HUES48 (cell line): ENCODE results near the gene RBP2.

Experiments used
- H3K27ac ChIP-seq: one replicate; pipeline ENCODE4 v1.7.0; 2013; ENCODE audit warnings: low read depth, low read length, inconsistent platforms
- H3K27me3 ChIP-seq: 2 replicates; pipeline ENCODE4 v1.6.1; 2013; ENCODE audit warnings: mild to moderate bottlenecking, low read length; ENCODE audit not compliant: control insufficient read depth, insufficient read depth
- H3K36me3 ChIP-seq: 2 replicates; pipeline ENCODE4 v1.6.1; 2013; ENCODE audit warnings: low read length; ENCODE audit not compliant: control insufficient read depth, insufficient read depth
- H3K4me1 ChIP-seq: 2 replicates; pipeline ENCODE4 v1.6.1; 2013; ENCODE audit warnings: mild to moderate bottlenecking, low read length; ENCODE audit not compliant: control insufficient read depth, insufficient read depth
- H3K4me3 ChIP-seq: 2 replicates; pipeline ENCODE4 v1.5.1; 2013; ENCODE audit warnings: mild to moderate bottlenecking, low read depth, low read length
- H3K9ac ChIP-seq: 2 replicates; pipeline ENCODE4 v1.6.1; 2013; ENCODE audit warnings: mild to moderate bottlenecking, low read depth, low read length, moderate library complexity
- H3K9me3 ChIP-seq: 2 replicates; pipeline ENCODE4 v1.6.1; 2013; ENCODE audit warnings: low read length; ENCODE audit not compliant: control insufficient read depth, insufficient read depth

The RBP2 gene

GRCh38 chr3:139441656-139442055, 34.7 kb downstream of the RBP2 start:
- Histone ChIP-seq H3K9ac (no peak overlapping the region), H3K27ac (no peak overlapping the region), H3K4me1 (no peaks in the 10 kb centered on the region), H3K27me3 (no peaks in the 10 kb centered on the region), H3K36me3 (no peaks in the 10 kb centered on the region), H3K4me3 (no peak overlapping the region), H3K9me3 (no peaks in the 10 kb centered on the region)

- Histone ChIP-seq H3K27me3 (no peaks in the 10 kb centered on the region), H3K4me3 (no peak overlapping the region), H3K27ac (no peak overlapping the region), H3K36me3 (no peaks in the 10 kb centered on the region), H3K9ac (no peak overlapping the region), H3K9me3 (no peaks in the 10 kb centered on the region), H3K4me1 (no peaks in the 10 kb centered on the region)
Observed at GRCh38 chr3:139440639-139441556, 35.4 kb downstream of the RBP2 start.

GRCh38 chr3:139439278-139439677, 37.0 kb downstream of the RBP2 start:
- Histone ChIP-seq H3K27ac (no peak overlapping the region), H3K27me3 (no peaks in the 10 kb centered on the region), H3K4me3 (no peak overlapping the region), H3K4me1 (peaks cover 5% of the 10 kb centered on the region; the same call in 1 of the 2 replicates), H3K9ac (no peak overlapping the region), H3K36me3 (no peaks in the 10 kb centered on the region), H3K9me3 (no peaks in the 10 kb centered on the region)

GRCh38 chr3:139434764-139435307, 41.5 kb downstream of the RBP2 start:
- Histone ChIP-seq H3K27ac (no peak overlapping the region), H3K9me3 (no peaks in the 10 kb centered on the region), H3K27me3 (no peaks in the 10 kb centered on the region), H3K36me3 (no peaks in the 10 kb centered on the region), H3K4me3 (no peak overlapping the region), H3K9ac (no peak overlapping the region), H3K4me1 (peaks cover 5% of the 10 kb centered on the region; the same call in 1 of the 2 replicates)

GRCh38 chr3:139434228-139434627, 42.1 kb downstream of the RBP2 start:
- no peaks in the 10 kb centered on the region for H3K36me3 ChIP-seq

GRCh38 chr3:139433089-139433488, 43.2 kb downstream of the RBP2 start:
- Histone ChIP-seq H3K4me1 (peaks cover 5% of the 10 kb centered on the region; the same call in 1 of the 2 replicates), H3K4me3 (no peak overlapping the region), H3K9me3 (no peaks in the 10 kb centered on the region), H3K36me3 (no peaks in the 10 kb centered on the region), H3K27me3 (no peaks in the 10 kb centered on the region), H3K27ac (no peak overlapping the region), H3K9ac (no peak overlapping the region)

More at GRCh38 chr3:139434228-139434627, 42.1 kb downstream of the RBP2 start:
- no peak overlapping the region for H3K27ac ChIP-seq
- H3K4me3 ChIP-seq: no peak overlapping the region
- no peak overlapping the region for H3K9ac ChIP-seq
- H3K4me1 ChIP-seq: peaks cover 5% of the 10 kb centered on the region; the same call in 1 of the 2 replicates
- no peaks in the 10 kb centered on the region for H3K9me3 ChIP-seq
- H3K27me3 ChIP-seq: no peaks in the 10 kb centered on the region

- H3K36me3 ChIP-seq: no peaks in the 10 kb centered on the region
- peaks cover 5% of the 10 kb centered on the region; the same call in 1 of the 2 replicates for H3K4me1 ChIP-seq
- H3K4me3 ChIP-seq: no peak overlapping the region
Observed at GRCh38 chr3:139430493-139430892, 45.8 kb downstream of the RBP2 start.

GRCh38 chr3:139427283-139428060, 48.8 kb downstream of the RBP2 start:
- no peak overlapping the region for H3K9ac ChIP-seq
- H3K4me1 ChIP-seq: no peaks in the 10 kb centered on the region
- no peaks in the 10 kb centered on the region for H3K27me3 ChIP-seq
- no peak overlapping the region for H3K4me3 ChIP-seq
- no peaks in the 10 kb centered on the region for H3K36me3 ChIP-seq
- no peak overlapping the region for H3K27ac ChIP-seq
- H3K9me3 ChIP-seq: no peaks in the 10 kb centered on the region

More at GRCh38 chr3:139430493-139430892, 45.8 kb downstream of the RBP2 start:
- Histone ChIP-seq H3K27ac (no peak overlapping the region), H3K27me3 (no peaks in the 10 kb centered on the region), H3K9ac (no peak overlapping the region), H3K9me3 (no peaks in the 10 kb centered on the region)

GRCh38 chr3:139425745-139426400, 50.4 kb downstream of the RBP2 start:
- no peak overlapping the region for H3K27ac ChIP-seq
- H3K4me3 ChIP-seq: no peak overlapping the region
- no peaks in the 10 kb centered on the region for H3K27me3 ChIP-seq
- no peak overlapping the region for H3K9ac ChIP-seq
- H3K36me3 ChIP-seq: no peaks in the 10 kb centered on the region
- no peaks in the 10 kb centered on the region for H3K9me3 ChIP-seq
- H3K4me1 ChIP-seq: no peaks in the 10 kb centered on the region

- Histone ChIP-seq H3K36me3 (no peaks in the 10 kb centered on the region), H3K4me3 (no peak overlapping the region)
Observed at GRCh38 chr3:139423232-139423631, 53.1 kb downstream of the RBP2 start.

More at GRCh38 chr3:139423232-139423631, 53.1 kb downstream of the RBP2 start:
- Histone ChIP-seq H3K9me3 (no peaks in the 10 kb centered on the region), H3K4me1 (no peaks in the 10 kb centered on the region), H3K27ac (no peak overlapping the region), H3K27me3 (no peaks in the 10 kb centered on the region), H3K9ac (no peak overlapping the region)
